Cardiac fibroblast (primary cell): Measurements from ENCODE around the gene NAV2.

Source experiments
- DNase-seq, 2 donors: peaks; one replicate each; pipeline versions ENCODE4 v3.0.0 to v3.0.0-alpha.2; 2010; ENCODE audit warnings: low read depth in 2 of 2
- H3K4me3 ChIP-seq, 2 donors: replicated peaks in 1 of 2; 1 replicate in 1 of 2; 2 replicates in 1 of 2; pipeline ENCODE4 v1.5.1; 2011; ENCODE audit warnings: low read depth in 2 of 2, low read length in 2 of 2, mild to moderate bottlenecking in 2 of 2, moderate library complexity in 1 of 2
- TF ChIP-seq, protein P1 (sequence below): IDR thresholded peaks from one replicate; pipeline ENCODE4 v1.5.1; 2011; ENCODE audit warnings: low read depth, mild to moderate bottlenecking, low read length, inconsistent platforms

NAV2 gene

DNA sequence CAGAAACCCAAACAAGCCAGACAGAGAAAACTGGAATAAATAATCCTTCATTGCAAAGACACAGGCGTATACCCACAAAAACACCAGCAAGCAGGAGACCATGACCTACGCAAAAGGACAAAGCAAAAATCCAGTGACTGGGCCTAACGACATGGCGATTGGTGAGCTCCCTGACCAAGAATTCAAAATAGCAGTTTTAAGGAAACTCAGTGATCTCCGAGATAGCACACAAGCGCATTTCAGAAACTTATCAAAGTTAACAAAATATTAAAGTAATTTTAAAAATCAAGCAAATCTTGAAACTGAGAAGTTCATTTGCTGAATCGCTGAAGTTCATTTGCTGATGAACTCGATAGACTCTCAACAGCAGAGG lies 420.0 kb downstream of the NAV2 start:
- H3K4me3 ChIP-seq: no peak overlapping the region
- DNase-seq: no peak

DNA sequence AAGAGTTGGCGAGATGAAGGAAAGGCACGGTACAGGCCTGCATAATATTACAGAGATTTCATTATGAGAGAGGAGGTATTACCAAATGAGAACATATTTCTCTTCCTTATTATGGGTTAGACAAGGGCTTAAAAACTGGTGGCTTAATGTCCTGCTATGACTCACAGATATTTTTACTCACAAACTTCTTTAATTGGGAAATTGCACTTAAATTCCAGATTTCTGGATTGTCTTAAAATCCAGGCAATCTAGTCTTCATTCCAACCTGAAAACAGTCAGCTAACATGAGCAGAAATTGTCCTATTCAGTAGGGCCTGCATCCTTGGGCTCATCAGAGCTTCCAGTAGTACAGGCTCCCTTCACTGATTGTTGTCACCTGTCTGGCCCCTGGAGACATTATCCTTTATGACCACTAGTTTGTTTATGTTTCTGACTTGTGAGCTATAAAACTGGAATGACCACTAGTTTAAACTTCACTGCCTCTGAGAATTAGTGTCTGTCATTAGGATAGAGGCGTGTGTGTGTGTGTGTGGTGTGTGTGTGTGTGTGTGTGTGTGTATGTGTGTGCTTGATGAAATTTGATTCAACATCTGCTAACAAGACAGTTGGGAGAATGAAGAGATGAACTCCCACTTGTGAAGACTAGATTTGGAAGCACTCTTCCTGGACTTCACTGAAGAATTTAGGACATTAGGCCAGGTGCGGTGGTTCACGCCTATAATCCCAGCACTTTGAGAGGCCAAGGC lies 422.5 kb downstream of the NAV2 start:
- TF ChIP-seq, protein P1, sequence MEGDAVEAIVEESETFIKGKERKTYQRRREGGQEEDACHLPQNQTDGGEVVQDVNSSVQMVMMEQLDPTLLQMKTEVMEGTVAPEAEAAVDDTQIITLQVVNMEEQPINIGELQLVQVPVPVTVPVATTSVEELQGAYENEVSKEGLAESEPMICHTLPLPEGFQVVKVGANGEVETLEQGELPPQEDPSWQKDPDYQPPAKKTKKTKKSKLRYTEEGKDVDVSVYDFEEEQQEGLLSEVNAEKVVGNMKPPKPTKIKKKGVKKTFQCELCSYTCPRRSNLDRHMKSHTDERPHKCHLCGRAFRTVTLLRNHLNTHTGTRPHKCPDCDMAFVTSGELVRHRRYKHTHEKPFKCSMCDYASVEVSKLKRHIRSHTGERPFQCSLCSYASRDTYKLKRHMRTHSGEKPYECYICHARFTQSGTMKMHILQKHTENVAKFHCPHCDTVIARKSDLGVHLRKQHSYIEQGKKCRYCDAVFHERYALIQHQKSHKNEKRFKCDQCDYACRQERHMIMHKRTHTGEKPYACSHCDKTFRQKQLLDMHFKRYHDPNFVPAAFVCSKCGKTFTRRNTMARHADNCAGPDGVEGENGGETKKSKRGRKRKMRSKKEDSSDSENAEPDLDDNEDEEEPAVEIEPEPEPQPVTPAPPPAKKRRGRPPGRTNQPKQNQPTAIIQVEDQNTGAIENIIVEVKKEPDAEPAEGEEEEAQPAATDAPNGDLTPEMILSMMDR: no peak
- no peak overlapping the region for H3K4me3 ChIP-seq
- DNase-seq: no peak

More for the DNA sequence above, 420.0 kb downstream of the NAV2 start:
- TF ChIP-seq, protein P1: no peak

DNA sequence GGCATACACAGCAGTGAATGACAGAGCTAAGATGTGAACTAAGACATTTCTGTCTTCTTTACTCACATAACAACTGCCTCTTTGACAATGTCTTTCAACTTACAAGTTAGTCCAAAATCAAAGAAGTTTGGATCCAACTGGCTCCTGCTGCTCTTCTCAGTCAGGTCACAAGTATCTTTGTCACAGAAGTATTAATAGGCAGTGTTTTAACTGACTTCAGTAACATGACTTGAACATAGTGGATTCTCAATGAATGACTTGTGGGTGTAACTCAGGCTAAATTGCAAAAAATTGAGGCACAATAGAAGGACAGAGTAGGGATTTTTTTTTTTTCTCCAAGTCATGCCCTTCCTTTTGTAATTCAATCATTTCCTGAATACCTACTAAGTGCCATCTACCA lies 425.0 kb downstream of the NAV2 start:
- DNase-seq: no peak
- no peak overlapping the region for H3K4me3 ChIP-seq
- TF ChIP-seq, protein P1: no peak

DNA sequence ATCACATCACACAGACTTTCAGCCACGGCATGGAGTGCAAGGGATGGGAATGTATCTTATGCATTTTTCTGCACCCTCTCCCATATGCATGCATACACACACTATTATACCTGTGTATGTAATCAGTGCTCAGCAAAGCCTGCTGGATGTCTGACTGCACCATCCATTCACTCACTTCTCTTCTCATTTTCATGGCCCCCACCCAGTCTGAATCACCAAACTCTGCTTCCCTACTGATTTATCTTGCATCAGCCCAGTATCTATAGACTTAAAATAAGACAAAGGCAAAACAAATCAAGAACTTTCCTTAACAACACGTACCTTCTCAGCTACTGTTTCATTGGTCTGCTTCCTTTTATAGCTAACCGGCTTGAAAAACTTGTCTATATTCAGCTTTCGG lies 426.1 kb downstream of the NAV2 start:
- no peak overlapping the region for H3K4me3 ChIP-seq
- TF ChIP-seq, protein P1: no peak
- no peak for DNase-seq

DNA sequence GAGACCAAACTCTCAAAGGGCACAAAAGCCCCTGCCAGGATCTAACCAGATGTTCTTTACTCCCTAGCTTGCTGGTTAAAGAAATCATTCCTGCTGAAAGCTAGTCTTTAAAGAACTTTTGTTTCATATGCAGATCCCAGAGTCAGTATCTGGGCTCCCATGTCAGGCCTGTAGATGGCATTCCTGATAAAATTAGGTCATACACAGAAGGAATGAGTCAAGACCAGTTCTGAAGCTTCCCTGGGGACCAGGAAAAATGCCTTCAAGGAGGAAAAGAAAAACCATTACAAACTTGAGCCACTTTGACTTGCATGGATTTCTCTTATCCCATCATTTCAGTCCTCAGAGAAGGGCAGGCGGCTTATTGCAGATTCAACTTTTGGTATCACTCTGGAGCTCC lies 441.7 kb downstream of the NAV2 start:
- no peak for DNase-seq
- TF ChIP-seq, protein P1: no peak
- H3K4me3 ChIP-seq: no peak overlapping the region

DNA sequence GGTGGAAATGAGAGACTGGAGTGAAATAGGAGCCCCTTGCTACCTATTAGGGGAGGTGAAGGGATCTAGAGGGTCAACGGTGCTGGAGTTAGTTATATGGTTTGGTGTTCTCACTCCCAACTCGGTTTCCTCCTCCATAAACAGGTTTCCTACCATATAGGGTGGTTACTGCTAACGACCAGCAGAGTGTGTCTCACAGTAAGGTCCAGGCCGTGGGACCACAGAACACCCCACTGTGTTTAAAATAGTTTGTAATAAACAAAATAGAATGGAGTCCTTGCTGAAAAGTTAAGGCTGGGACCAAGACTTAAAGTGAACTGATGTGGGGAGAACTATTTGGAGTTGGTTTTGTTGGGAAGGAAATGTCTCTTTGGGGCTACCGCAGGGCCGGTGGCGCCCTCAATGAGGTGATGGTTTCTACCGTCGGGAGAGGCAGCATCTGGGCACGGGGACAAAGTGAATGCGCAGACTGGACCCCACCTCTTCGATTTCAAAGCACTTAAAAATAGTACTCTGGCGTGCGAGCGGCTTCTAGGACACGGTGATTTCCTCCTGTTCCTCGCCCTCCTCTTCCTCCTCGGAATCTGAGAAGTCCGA lies 443.1 kb downstream of the NAV2 start:
- DNase-seq: no peak
- no peak overlapping the region for H3K4me3 ChIP-seq
- TF ChIP-seq, protein P1: no peak
